SJCRH30 (cell line): ENCODE measurements around the gene GSG1L. TPM values are rescaled to one million over a fixed set of nuclear protein-coding genes. Genes with fewer than 3 reads are reported as not detected.

Experiments used
- DNase-seq, 2 experiments: peaks; one replicate each; pipeline ENCODE4 v3.0.0-alpha.2; 2015 to 2020
- H3K27ac ChIP-seq: fragments of 250-450 bp; sonication (Bioruptor Pico); 2 replicates; pipeline ENCODE4 v1.5.1; 2020; ENCODE audit warnings: mild to moderate bottlenecking, moderate library complexity
- H3K27me3 ChIP-seq: fragments of 250-450 bp; sonication (Bioruptor Pico); 2 replicates; pipeline ENCODE4 v1.5.1; 2020; ENCODE audit warnings: mild to moderate bottlenecking, moderate library complexity
- H3K36me3 ChIP-seq: fragments of 250-450 bp; sonication (Bioruptor Pico); 2 replicates; pipeline ENCODE4 v1.5.1; 2020; ENCODE audit warnings: mild to moderate bottlenecking, moderate library complexity
- H3K4me1 ChIP-seq: fragments of 250-450 bp; sonication (Bioruptor Pico); 2 replicates; pipeline ENCODE4 v1.5.1; 2020; ENCODE audit warnings: mild to moderate bottlenecking, moderate library complexity
- H3K4me3 ChIP-seq: fragments of 250-450 bp; sonication (Bioruptor Pico); 2 replicates; pipeline ENCODE4 v1.5.1; 2020; ENCODE audit warnings: mild to moderate bottlenecking, moderate library complexity
- H3K9me3 ChIP-seq: fragments of 250-450 bp; sonication (Bioruptor Pico); replicated peaks from 2 replicates; pipeline ENCODE4 v1.5.1; 2020; ENCODE audit warnings: mild to moderate bottlenecking, moderate library complexity
- total RNA-seq: library from RNA; depleted of rRNA; stranded (reverse); fragments of >200 nt; shearing (Covaris generic); gene quantifications from 2 replicates; pipeline ENCODE4 v1.2.3, GENCODE V29; 2014; rRNA removed

The GSG1L gene
- total RNA-seq, 1 experiment from 2014 or later: not detected

DNA sequence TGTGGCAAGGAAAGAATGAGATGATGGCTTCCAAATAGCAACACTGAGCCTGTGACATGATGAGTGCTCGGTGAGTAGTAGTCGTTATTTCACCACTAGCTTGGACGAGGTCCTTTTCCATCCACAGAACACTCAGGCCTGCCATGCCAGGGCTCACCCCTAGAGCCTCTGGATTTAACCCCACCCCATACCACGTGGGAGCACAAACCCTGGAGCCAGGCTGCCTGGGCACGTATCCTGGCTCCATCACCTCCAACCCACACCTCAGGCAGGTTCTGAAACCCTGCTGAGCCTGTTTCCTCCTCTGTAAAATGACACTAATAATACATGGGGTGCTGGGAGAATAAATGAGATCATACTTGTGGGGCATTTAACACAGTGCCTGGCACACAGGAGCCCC is 321.2 kb downstream of the GSG1L start:
- Histone ChIP-seq H3K4me1 (no peaks in the 10 kb centered on the region), H3K27me3 (no peaks in the 10 kb centered on the region), H3K4me3 (no peak overlapping the region), H3K27ac (no peak overlapping the region), H3K9me3 (no peaks in the 10 kb centered on the region), H3K36me3 (no peaks in the 10 kb centered on the region)
- DNase-seq: no peak

DNA sequence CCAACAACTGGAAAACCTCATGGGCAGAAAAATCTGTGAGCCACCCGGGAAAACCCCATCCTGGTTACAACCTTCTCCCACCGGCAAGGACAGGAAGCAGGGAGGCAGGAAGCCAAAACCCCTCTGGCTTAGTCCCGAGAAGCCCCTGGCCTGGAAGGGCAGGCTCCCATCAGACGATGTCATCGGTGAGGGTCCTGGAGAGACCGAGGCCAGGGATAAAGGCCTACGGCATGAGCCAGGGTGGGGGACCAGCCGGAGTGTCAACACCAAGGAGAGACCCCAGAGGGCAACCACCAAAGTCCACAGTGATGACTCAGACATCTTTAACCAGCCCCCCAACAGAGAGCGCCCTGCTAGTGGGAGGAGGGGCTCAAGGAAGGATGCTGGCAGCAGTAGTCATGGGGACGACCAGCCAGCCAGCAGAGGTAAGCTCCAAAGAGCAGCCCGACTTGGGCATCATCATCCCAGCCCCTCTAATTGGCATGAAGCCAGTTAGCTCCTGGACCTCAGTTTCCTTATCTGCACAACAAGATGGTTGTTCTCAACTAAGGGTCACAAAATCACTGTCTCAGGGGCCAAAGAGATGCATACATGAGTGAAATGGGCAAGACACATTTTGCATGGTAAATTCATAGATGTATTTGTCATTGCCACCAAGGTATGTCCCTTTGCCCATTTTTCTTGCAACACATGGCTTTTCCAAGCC is 322.9 kb downstream of the GSG1L start:
- Histone ChIP-seq H3K36me3 (no peaks in the 10 kb centered on the region), H3K27me3 (no peaks in the 10 kb centered on the region)
- DNase-seq: no peak

DNA sequence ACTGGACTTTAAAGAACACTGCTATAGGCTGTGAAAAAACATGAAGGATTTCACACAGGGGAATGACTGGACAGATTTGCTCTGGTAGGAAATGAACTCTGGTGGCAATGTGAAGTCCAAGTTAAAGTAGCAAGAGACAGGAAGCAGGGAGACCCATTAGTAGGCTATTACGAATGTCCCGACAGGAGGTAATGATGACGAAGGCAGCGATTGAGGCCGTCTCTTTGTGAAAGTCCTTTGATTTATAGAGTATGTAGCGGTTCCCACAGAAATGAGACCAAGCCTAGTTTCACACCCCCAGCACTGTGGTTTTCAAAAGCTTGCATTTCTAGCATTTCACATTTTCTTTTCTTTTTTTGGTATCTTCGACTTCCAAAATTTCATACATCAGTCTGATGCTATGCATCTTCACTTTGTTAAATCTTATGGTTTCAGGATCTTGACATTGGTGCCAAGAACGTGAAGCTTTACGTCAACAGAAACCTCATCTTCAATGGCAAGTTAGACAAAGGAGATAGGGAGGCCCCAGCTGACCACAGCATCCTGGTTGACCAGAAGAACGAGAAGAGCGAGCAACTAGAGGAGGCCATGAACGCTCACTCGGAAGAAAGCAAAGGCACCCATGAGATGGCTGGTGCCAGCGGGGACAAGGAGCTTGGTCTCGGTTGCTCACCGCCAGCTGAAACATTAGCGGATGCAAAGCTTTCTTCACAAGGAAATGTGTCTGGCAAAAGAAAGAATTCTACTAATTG is 323.7 kb downstream of the GSG1L start:
- H3K4me1 ChIP-seq: no peaks in the 10 kb centered on the region
- H3K9me3 ChIP-seq: no peaks in the 10 kb centered on the region
- no peak for DNase-seq
- no peaks in the 10 kb centered on the region for H3K27me3 ChIP-seq
- no peak overlapping the region for H3K4me3 ChIP-seq
- H3K27ac ChIP-seq: no peak overlapping the region
- no peaks in the 10 kb centered on the region for H3K36me3 ChIP-seq

More for the DNA sequence above, 322.9 kb downstream of the GSG1L start:
- no peaks in the 10 kb centered on the region for H3K4me1 ChIP-seq
- H3K4me3 ChIP-seq: no peak overlapping the region
- H3K27ac ChIP-seq: no peak overlapping the region
- H3K9me3 ChIP-seq: no peaks in the 10 kb centered on the region

DNA sequence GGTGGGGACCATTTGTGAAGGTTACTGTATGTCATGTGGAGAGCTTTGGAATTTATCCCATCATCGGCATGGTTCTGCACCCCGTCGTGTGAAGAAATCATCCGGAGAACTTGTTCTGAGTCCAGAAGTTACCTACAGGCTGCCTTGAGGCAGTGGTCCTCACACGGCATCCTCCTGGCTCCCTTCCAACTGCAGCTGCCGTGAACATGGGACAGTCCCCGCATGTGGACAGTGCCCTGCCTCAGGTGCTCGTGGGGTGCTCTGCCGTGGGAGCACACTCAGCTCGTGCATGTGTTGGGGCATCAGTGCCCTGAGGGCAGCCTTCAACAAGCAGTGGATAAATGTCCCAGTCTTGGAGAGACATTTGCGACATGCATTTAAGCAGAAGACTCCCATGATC is 324.9 kb downstream of the GSG1L start:
- no peaks in the 10 kb centered on the region for H3K27me3 ChIP-seq
- H3K4me3 ChIP-seq: no peak overlapping the region
- no peaks in the 10 kb centered on the region for H3K4me1 ChIP-seq
- no peak for DNase-seq
- no peak overlapping the region for H3K27ac ChIP-seq
- H3K9me3 ChIP-seq: no peaks in the 10 kb centered on the region
- H3K36me3 ChIP-seq: no peaks in the 10 kb centered on the region

Other genes with a start within 250 kb of the GSG1L start
- 86.7 and 95.6 TPM in 2 replicates for gene XPO6, start 148.3 kb upstream of the GSG1L start, total RNA-seq
- 0.53 and 0.59 TPM in 2 replicates for gene SBK1, start 228.8 kb upstream of the GSG1L start, total RNA-seq